Stimulated activated CD4-positive, alpha-beta T cell treated with anti-CD3 and anti-CD28 coated beads, TNF-alpha, amount 100 ng/mL, for 1 hour (primary cell): ENCODE measurements around the gene TNFAIP1.
"Not testable (repeated sequence)": the region's sequence is repeated elsewhere in the genome, so short reads cannot be mapped to it uniquely, and the experiment has no call there.

Experiments used
- DNase-seq, 3 donors: peaks; one replicate each; pipeline ENCODE4 v3.0.0-alpha.2; 2020; ENCODE audit warnings: low read depth in 3 of 3, low spot score in 1 of 3

The TNFAIP1 gene

GRCh38 chr17:28324267-28324745, 11.3 kb upstream of the TNFAIP1 start:
- no peak for DNase-seq

- DNase-seq: no peak
These were observed 10.8 kb upstream of the TNFAIP1 start for GRCh38 chr17:28324781-28325180.

- no peak for DNase-seq
These were observed 10.3 kb upstream of the TNFAIP1 start for GRCh38 chr17:28325211-28325610.

GRCh38 chr17:28326114-28326513, 9.4 kb upstream of the TNFAIP1 start:
- DNase-seq: no peak

GRCh38 chr17:28327031-28327607, 8.4 kb upstream of the TNFAIP1 start:
- DNase-seq: no peak

- DNase-seq: no peak
These were observed 7.9 kb upstream of the TNFAIP1 start for GRCh38 chr17:28327709-28328108.

GRCh38 chr17:28328325-28328724, 7.2 kb upstream of the TNFAIP1 start:
- no peak for DNase-seq

- no peak for DNase-seq
These were observed 4.9 kb upstream of the TNFAIP1 start for GRCh38 chr17:28330671-28331070.

- DNase-seq: no peak
These were observed 3.6 kb upstream of the TNFAIP1 start for GRCh38 chr17:28331891-28332420.

- DNase-seq: no peak
These were observed 2.3 kb upstream of the TNFAIP1 start for GRCh38 chr17:28333083-28333746.

- no peak for DNase-seq
These were observed 1.4 kb upstream of the TNFAIP1 start for GRCh38 chr17:28334171-28334570.

- no peak for DNase-seq
These were observed 828 bp upstream of the TNFAIP1 start for GRCh38 chr17:28334666-28335200.

GRCh38 chr17:28335959-28336871, 654 bp downstream of the TNFAIP1 start:
- no peak for DNase-seq

- DNase-seq: no peak
These were observed 2.7 kb downstream of the TNFAIP1 start for GRCh38 chr17:28338056-28338768.

- not testable (repeated sequence) for DNase-seq
These were observed 3.2 kb downstream of the TNFAIP1 start for GRCh38 chr17:28338769-28339212.

GRCh38 chr17:28339431-28339830, 3.9 kb downstream of the TNFAIP1 start:
- DNase-seq: no peak

GRCh38 chr17:28340374-28340773, 4.8 kb downstream of the TNFAIP1 start:
- DNase-seq: no peak

GRCh38 chr17:28341516-28341915, 6.0 kb downstream of the TNFAIP1 start:
- no peak for DNase-seq

- no peak for DNase-seq
These were observed 6.8 kb downstream of the TNFAIP1 start for GRCh38 chr17:28342313-28342712.

- DNase-seq: no peak
These were observed 8.0 kb downstream of the TNFAIP1 start for GRCh38 chr17:28343491-28343932.

- no peak for DNase-seq
These were observed 8.4 kb downstream of the TNFAIP1 start for GRCh38 chr17:28344011-28344410.
